TTC549 (cell line): Measurements from ENCODE around the gene HMCN2.
"Not testable (repeated sequence)": the region's sequence is repeated elsewhere in the genome, so short reads cannot be mapped to it uniquely, and the experiment has no call there.

Source experiments
- FAIRE-seq: peaks from 2 replicates; lab custom pipeline; 2012; peaks lifted over from hg19 to GRCh38; lab: Jason Lieb, UNC

HMCN2 gene

DNA sequence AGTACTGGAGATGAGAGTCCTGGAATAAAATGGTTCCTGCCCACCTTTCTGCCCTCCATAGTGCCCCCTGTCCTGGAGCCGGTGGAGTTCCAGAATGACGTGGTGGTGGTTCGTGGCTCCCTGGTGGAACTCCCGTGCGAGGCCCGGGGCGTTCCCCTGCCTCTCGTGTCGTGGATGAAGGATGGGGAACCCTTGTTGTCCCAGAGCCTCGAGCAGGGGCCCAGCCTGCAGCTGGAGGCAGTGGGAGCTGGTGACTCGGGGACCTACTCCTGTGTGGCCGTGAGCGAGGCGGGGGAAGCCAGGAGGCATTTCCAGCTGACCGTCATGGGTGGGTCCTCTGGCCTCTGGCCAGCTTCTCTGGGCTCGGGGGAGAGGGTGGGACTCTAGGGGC lies 128.1 kb downstream of the HMCN2 start:
- FAIRE-seq: no peak

GRCh38 chr9:130394320-130394719 lies 128.8 kb downstream of the HMCN2 start:
- no peak for FAIRE-seq

GRCh38 chr9:130394814-130395470 lies 129.4 kb downstream of the HMCN2 start:
- no peak for FAIRE-seq

GRCh38 chr9:130395810-130396435 lies 130.4 kb downstream of the HMCN2 start:
- no peak for FAIRE-seq

- FAIRE-seq: no peak
Observed at GRCh38 chr9:130396581-130396980, 131.0 kb downstream of the HMCN2 start.

DNA sequence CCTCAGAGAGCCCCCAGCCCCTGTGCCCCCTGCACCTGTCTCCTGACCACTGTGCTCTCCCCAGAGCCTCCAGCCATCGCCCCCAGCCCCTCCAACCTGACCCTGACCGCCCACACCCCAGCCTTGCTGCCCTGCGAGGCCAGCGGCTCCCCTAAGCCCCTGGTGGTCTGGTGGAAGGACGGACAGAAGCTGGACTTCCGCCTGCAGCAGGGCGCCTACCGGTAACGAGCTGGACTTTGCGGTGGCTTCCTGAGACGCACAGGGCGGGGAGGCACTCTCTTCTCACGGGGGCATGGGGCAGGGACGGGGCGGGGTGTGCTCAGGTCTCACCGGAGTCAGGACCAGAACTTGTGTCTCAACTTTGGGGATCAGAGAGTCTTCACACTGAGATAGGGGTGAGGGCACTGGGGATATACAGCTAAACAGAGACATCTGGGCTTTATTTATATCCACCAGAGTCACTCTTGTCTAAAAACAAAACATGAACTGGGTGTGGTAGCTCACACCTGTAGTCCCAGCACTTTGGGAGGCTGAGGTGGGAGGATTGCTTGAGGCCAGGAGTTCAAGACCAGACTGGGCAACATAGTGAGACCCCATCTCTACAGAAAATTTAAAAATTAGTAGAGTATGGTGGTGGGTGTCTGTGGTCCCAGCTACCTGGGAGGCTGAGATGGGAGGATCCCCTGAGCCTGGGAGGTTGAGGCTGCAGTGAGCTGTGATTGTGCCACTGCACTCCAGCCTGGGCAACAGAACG lies 133.1 kb downstream of the HMCN2 start:
- FAIRE-seq: no peak

GRCh38 chr9:130399768-130400167 lies 134.2 kb downstream of the HMCN2 start:
- no peak for FAIRE-seq

GRCh38 chr9:130400870-130401269 lies 135.3 kb downstream of the HMCN2 start:
- FAIRE-seq: no peak

DNA sequence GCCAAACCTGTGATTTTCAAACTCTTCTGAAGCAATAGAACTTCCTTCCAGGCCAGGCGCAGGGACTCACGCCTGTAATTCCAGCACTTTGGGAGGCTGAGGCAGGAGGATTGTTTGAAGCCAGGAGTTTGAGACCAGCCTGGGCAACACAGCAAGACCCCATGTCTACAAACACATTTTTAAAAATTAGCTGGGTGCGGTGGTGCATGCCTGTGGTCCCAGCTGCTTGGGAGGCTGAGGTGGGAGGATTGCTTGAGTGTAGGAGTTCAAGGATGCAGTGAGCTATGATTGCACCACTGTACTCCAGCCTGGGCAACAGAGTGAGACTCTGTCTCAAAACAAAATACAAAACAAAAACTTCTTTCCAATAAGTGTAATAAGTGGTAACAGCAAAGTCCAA lies 136.2 kb downstream of the HMCN2 start:
- FAIRE-seq: not testable (repeated sequence)

DNA sequence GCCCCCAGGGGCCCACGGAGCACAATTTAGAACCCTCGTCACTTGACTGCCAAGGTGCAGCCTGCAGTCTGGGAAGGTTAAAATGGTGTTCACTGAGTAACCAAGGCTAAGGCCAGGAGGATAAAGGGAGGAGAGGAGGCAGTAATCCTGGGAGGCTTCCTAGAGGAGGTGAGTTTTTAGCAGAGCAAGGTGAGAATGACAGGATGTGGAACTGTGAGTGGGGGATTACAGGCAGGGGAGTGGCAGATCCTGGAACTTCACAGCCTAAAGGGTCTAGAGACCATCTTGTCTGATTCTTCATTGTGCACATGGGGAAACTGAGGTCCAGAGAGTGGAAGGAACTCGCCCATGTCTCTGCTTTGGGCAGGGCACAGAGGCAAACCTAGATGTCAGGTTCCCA lies 136.7 kb downstream of the HMCN2 start:
- FAIRE-seq: no peak

- no peak for FAIRE-seq
Observed at GRCh38 chr9:130402645-130403440, 137.3 kb downstream of the HMCN2 start.

DNA sequence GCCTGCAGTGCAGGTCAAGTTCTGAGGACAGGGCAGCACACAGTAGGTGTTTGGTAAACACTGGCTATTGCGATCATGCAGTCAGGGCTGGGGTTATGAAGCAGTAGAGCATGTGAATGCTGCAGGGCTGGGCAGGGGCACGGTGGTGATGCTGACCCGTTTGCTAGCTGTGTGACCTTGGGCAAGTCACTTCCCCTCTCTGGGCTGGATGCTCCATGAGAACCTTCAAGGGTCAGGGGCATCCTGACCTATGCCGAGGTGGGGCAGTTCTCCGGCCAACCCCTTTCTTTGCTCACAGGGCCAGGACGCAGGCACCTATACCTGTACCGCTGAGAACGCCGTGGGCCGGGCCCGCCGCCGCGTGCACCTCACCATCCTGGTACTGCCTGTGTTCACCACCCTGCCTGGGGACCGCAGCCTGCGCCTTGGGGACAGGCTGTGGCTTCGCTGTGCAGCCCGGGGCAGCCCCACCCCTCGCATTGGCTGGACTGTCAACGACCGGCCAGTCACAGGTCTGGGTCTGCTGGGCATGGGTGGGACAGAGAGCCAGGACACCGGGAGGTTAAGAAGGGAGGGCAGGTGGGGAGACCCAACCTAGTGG lies 140.2 kb downstream of the HMCN2 start:
- no peak for FAIRE-seq

- no peak for FAIRE-seq
Observed at GRCh38 chr9:130406278-130406895, 140.8 kb downstream of the HMCN2 start.

DNA sequence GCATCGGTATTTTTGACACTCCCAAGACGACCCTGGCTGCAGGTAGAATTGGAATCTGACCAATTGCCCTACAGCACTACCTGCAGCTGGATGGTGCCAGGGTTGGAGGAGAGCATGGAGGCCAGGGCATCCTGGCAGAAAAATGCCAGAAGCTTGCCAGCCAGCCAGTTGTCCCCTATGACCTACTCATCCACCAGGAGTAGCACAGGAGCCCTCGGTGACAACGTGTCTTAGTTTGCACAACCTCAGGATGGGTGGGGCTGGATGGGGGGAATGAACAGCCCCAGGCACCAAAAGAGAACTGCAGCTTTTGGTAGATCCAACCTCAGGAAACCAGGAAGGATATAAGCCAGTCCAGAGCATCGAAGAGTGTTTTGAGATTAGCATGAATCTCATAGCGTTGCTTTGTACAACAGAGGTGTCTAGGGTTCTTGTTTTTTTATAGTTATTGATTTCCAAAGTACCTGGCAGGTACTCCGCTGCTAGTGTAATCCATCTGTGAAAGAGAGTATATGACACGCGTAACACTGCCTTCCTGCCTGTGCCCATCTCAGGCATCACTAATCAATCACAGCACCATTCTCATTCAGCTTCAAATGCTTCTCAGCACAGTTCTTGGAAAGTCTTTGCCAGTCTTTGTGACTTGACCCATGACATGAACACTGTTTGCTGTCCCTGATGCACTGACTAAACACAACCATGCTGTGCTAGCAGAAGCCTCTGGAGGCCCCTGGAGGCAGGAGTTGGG lies 142.5 kb downstream of the HMCN2 start:
- no peak for FAIRE-seq

- FAIRE-seq: no peak
Observed at GRCh38 chr9:130408669-130409068, 143.1 kb downstream of the HMCN2 start.

- no peak for FAIRE-seq
Observed at GRCh38 chr9:130409246-130409645, 143.7 kb downstream of the HMCN2 start.

- FAIRE-seq: no peak
Observed at GRCh38 chr9:130410443-130410842, 144.9 kb downstream of the HMCN2 start.

- FAIRE-seq: no peak
Observed at GRCh38 chr9:130411566-130411915, 146.0 kb downstream of the HMCN2 start.

GRCh38 chr9:130414081-130414731 lies 148.6 kb downstream of the HMCN2 start:
- no peak for FAIRE-seq

GRCh38 chr9:130414910-130415746 lies 149.6 kb downstream of the HMCN2 start:
- FAIRE-seq: no peak
